Coronary artery (tissue), 2 donors: ENCODE data around the gene STOM.

Experiments used
- DNase-seq: peaks from one replicate; pipeline ENCODE4 v3.0.0-alpha.2; 2017; ENCODE audit warnings: low spot score
- H3K27ac ChIP-seq, 2 donors: fragments of 200-600 bp; sonication (generic); one replicate each; pipeline ENCODE4 v1.5.1; 2016 to 2019
- H3K4me3 ChIP-seq: fragments of 200-600 bp; sonication (generic); 2 replicates; pipeline ENCODE4 v1.5.1; 2016; ENCODE audit warnings: mild to moderate bottlenecking, moderate library complexity
- TF ChIP-seq, protein P1 (sequence below): fragments of 200-600 bp; sonication (generic); IDR thresholded peaks from one replicate; pipeline ENCODE4 v1.5.1; 2019; ENCODE audit warnings: antibody characterized with exemption

The STOM gene

GRCh38 chr9:121309833-121310425, 60.1 kb downstream of the STOM start:
- TF ChIP-seq, protein P1, sequence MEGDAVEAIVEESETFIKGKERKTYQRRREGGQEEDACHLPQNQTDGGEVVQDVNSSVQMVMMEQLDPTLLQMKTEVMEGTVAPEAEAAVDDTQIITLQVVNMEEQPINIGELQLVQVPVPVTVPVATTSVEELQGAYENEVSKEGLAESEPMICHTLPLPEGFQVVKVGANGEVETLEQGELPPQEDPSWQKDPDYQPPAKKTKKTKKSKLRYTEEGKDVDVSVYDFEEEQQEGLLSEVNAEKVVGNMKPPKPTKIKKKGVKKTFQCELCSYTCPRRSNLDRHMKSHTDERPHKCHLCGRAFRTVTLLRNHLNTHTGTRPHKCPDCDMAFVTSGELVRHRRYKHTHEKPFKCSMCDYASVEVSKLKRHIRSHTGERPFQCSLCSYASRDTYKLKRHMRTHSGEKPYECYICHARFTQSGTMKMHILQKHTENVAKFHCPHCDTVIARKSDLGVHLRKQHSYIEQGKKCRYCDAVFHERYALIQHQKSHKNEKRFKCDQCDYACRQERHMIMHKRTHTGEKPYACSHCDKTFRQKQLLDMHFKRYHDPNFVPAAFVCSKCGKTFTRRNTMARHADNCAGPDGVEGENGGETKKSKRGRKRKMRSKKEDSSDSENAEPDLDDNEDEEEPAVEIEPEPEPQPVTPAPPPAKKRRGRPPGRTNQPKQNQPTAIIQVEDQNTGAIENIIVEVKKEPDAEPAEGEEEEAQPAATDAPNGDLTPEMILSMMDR, result no peak
- H3K4me3 ChIP-seq, result no peak overlapping the region
- no peak for DNase-seq
- H3K27ac ChIP-seq, result no peak overlapping the region

DNA sequence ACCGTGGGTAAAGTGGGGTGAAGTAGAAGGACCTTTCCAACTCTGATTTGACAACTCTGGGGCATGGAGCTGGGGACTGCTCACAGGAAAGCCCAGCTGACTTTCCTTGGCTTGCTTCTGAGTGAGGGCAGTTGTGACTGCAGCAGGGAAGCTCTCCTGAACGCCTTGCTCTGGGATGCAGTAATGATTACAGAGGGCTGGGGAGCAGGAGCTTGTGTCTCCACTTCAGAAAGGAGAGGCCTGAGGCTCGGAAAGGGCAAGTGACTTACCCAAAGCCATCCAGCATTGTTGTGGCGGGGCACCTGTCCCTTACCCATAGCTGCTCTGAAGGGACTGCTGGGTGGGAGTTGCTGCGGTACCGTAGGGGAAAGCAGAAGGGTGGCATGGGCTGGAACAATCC, 60.9 kb downstream of the STOM start:
- peak overlapping the region in 1 of 2 donors; percentile 13 for H3K27ac ChIP-seq

GRCh38 chr9:121308765-121309164, 61.3 kb downstream of the STOM start:
- peak overlapping the region in 1 of 2 donors; percentile 13 for H3K27ac ChIP-seq

More for the DNA sequence above, 60.9 kb downstream of the STOM start:
- H3K4me3 ChIP-seq, result no peak overlapping the region
- TF ChIP-seq, protein P1, result no peak
- no peak for DNase-seq

DNA sequence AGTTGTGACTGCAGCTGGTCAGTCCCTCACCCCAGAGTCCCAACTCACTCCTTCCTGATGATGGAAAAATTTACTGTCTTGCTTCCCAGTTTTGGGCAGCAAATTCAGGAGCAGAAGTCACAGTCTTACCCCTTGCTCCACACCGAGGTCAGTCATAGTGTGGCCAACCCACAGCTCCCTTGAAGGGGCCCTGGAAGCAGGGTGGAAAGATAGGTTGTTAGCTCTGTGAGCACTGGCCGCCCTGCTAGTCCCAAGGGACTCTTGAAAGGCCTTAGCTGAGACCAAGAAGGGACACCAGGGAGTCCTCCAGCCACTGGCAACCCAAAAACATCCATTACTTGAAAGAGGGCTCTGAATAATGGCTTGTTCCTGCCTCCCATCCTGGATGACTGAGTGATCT, 62.1 kb downstream of the STOM start:
- peak overlapping the region in 1 of 2 donors; percentile 52 for H3K27ac ChIP-seq
- DNase-seq, result no peak
- no peak overlapping the region for H3K4me3 ChIP-seq
- TF ChIP-seq, protein P1, result no peak

More at GRCh38 chr9:121308765-121309164, 61.3 kb downstream of the STOM start:
- no peak for DNase-seq
- no peak overlapping the region for H3K4me3 ChIP-seq
- TF ChIP-seq, protein P1, result no peak

GRCh38 chr9:121305269-121305994, 64.6 kb downstream of the STOM start:
- TF ChIP-seq, protein P1, result no peak
- Histone ChIP-seq H3K4me3 (peak overlapping the region; percentile 75), H3K27ac (peak overlapping the region; percentile 40 to 97)
- DNase-seq, result no peak

DNA sequence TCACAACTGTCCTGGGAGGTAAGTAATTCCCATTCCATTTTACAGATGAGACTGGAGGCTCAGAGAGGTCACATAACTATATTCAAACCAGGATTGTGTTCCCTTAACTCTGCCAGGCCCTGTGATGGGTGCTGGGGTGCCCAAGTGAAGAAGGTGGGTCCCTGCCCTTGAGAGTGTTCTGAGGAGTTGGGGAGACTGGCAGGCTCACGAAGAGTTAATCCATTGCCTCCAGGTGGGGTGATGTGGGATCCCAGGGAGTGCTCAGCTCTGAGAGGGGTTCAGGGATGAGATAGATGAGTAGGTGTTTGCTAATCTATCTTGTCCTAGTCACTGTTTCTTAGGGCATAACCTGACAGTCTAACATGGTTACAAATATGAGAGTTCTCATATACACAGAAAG, 65.3 kb downstream of the STOM start:
- no peak for DNase-seq
- peak overlapping the region; percentile 75 for H3K4me3 ChIP-seq
- TF ChIP-seq, protein P1, result no peak
- peak overlapping the region; percentile 40 to 97 for H3K27ac ChIP-seq
